Body of pancreas (tissue), 4 donors: ENCODE measurements around the gene NT5M.

Source experiments
- POLR2A ChIP-seq, 3 donors: fragments of 450-650 bp; IDR thresholded peaks; one replicate each; pipeline ENCODE4 v1.6.1; 2016; ENCODE audit warnings: antibody characterized with exemption in 3 of 3, mild to moderate bottlenecking in 2 of 3
- TF ChIP-seq, protein P1 (sequence below), 7 experiments: fragments of 450-650 bp in 4 of 7; fragments of 200-600 bp in 3 of 7; sonication (generic) in 3 of 7; IDR thresholded peaks; one replicate each; pipeline ENCODE4 v1.5.1; 2016 to 2019; ENCODE audit warnings: antibody characterized with exemption in 7 of 7

DNA sequence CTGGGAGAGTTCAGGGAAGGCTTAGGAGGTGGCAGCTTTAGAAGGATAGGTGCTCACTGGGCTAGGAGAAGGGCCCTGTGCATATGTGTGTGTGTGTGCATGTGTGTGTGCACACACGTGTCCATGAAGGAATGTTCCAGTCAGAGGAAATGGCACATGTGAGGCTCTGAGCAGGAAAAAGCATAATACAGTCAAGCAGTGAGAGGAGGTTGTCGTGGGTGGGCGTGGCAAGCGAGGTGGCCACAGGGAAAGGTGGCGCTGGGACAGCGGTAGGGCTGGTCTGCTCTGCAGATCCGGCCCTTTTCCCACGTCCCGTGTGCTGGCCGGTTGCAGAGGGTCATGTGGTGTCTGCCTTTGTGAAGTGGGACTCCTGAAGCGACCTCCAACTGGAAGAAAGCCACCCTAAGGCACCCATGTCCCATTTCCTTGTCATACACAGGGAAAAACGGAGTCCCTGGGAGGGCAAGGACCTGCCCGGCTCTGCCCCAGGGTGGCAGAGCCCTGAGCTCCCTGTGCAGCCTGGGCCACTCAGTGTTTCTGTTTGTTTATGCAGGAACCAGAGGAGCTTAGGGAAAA, 40.1 kb downstream of the NT5M start:
- TF ChIP-seq POLR2A (IDR thresholded peaks at IDR 0.05), result no peak
- TF ChIP-seq, protein P1, sequence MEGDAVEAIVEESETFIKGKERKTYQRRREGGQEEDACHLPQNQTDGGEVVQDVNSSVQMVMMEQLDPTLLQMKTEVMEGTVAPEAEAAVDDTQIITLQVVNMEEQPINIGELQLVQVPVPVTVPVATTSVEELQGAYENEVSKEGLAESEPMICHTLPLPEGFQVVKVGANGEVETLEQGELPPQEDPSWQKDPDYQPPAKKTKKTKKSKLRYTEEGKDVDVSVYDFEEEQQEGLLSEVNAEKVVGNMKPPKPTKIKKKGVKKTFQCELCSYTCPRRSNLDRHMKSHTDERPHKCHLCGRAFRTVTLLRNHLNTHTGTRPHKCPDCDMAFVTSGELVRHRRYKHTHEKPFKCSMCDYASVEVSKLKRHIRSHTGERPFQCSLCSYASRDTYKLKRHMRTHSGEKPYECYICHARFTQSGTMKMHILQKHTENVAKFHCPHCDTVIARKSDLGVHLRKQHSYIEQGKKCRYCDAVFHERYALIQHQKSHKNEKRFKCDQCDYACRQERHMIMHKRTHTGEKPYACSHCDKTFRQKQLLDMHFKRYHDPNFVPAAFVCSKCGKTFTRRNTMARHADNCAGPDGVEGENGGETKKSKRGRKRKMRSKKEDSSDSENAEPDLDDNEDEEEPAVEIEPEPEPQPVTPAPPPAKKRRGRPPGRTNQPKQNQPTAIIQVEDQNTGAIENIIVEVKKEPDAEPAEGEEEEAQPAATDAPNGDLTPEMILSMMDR (IDR thresholded peaks at IDR 0.05), result no peak
